K562 (cell line): ENCODE data around the gene CCDC85B. TPM values are rescaled to one million over a fixed set of nuclear protein-coding genes. Genes with fewer than 3 reads are reported as not detected.

Source experiments
- ATAC-seq: fragments of 200-7000 bp; cut with Tn5 transposase; 3 replicates; pipeline ENCODE4 v1.9.1; 2020; ENCODE audit warnings: moderate library complexity
- BruUV-seq: library from RNA; stranded (reverse); fragments of 400-500 nt; replicated peaks from 2 replicates; lab custom pipeline; 2021; lab: Mats Ljungman, UMichigan
- CTCF ChIA-PET: fragments of 300-600 bp; formaldehyde crosslinking; extraction: SDS; loops from one replicate; lab custom pipeline; 2021; ENCODE audit warnings: low intra/inter-chr PET ratio; lab: Yijun Ruan, JAX
- POLR2A ChIA-PET: fragments of 300-600, 350-650 bp; sonication (Branson Sonifier 250); formaldehyde crosslinking; extraction: SDS; loops from one replicate; lab custom pipeline; 2021; ENCODE audit warnings: antibody characterized with exemption, inconsistent platforms; lab: Yijun Ruan, JAX
- DNase-seq, 4 experiments: peaks; one replicate each; pipeline versions ENCODE4 v3.0.0 to v3.0.0-alpha.2; 2011 to 2018; ENCODE audit warnings: low spot score in 3 of 4, mixed read lengths in 3 of 4; ENCODE audit errors: extremely low read depth in 1 of 4
- FAIRE-seq: peaks from 2 replicates; lab custom pipeline; 2011; peaks lifted over from hg19 to GRCh38; lab: Jason Lieb, UNC
- H2AFZ ChIP-seq: 2 replicates; pipeline ENCODE4 v1.6.0; 2011; ENCODE audit warnings: low read depth, low read length, control low read depth, inconsistent platforms
- H3K27ac ChIP-seq: fragments of 200-600 bp; 3 replicates; pipeline ENCODE4 v1.8.0; 2011; ENCODE audit warnings: low read depth, mild to moderate bottlenecking, control low read depth, inconsistent platforms, low read length, moderate library complexity, mixed read lengths; ENCODE audit errors: extremely low read depth
- H3K27me3 ChIP-seq, 2 experiments: fragments of 300-600 bp in 1 of 2; 2 replicates in 1 of 2; 3 replicates in 1 of 2; pipeline versions ENCODE4 v1.6.0 to v1.8.0; 2011; ENCODE audit warnings: inconsistent platforms in 2 of 2, low read length in 2 of 2, mild to moderate bottlenecking in 1 of 2, mixed read lengths in 1 of 2, moderate library complexity in 1 of 2; ENCODE audit not compliant: control insufficient read depth in 2 of 2, insufficient read depth in 2 of 2
- H3K36me3 ChIP-seq: fragments of 300-600 bp; 3 replicates; pipeline ENCODE4 v1.8.0; 2011; ENCODE audit warnings: mild to moderate bottlenecking, low read length, inconsistent platforms; ENCODE audit not compliant: control insufficient read depth, insufficient read depth
- H3K4me1 ChIP-seq, 2 experiments: fragments of 200-600 bp in 1 of 2; replicated peaks in 1 of 2; 2 replicates in 1 of 2; 3 replicates in 1 of 2; pipeline versions ENCODE4 v1.5.1 to v1.8.0; 2011; ENCODE audit warnings: inconsistent platforms in 2 of 2, low read length in 2 of 2, mild to moderate bottlenecking in 1 of 2, mixed read lengths in 1 of 2, moderate library complexity in 1 of 2; ENCODE audit not compliant: control insufficient read depth in 2 of 2, insufficient read depth in 2 of 2
- H3K4me2 ChIP-seq: 2 replicates; pipeline ENCODE4 v1.6.1; 2011; ENCODE audit warnings: low read length, control low read depth, inconsistent platforms, mixed read lengths; ENCODE audit not compliant: insufficient read depth
- H3K4me3 ChIP-seq: fragments of 200-600 bp; sonication (generic), shearing (Covaris generic); 2 replicates; pipeline ENCODE4 v1.5.1; 2016; ENCODE audit warnings: control low read depth, inconsistent platforms
- H3K79me2 ChIP-seq: fragments of 200-600 bp; 3 replicates; pipeline ENCODE4 v1.8.0; 2011; ENCODE audit warnings: low read length, inconsistent platforms; ENCODE audit not compliant: control insufficient read depth, insufficient read depth
- H3K9ac ChIP-seq, 2 experiments: 2 replicates each; pipeline versions ENCODE4 v1.6.0 to v1.6.1; 2011; ENCODE audit warnings: low read depth in 2 of 2, low read length in 2 of 2, control low read depth in 1 of 2, inconsistent platforms in 1 of 2, mild to moderate bottlenecking in 1 of 2, mixed read lengths in 1 of 2; ENCODE audit not compliant: insufficient read depth in 1 of 2
- H3K9me1 ChIP-seq: one replicate; pipeline ENCODE4 v1.6.0; 2011; ENCODE audit warnings: inconsistent platforms, mild to moderate bottlenecking, low read length, moderate library complexity; ENCODE audit not compliant: control insufficient read depth, insufficient read depth
- H3K9me3 ChIP-seq: replicated peaks from 2 replicates; pipeline ENCODE4 v1.5.1; 2011; ENCODE audit warnings: low read depth, low read length, inconsistent platforms; ENCODE audit not compliant: control insufficient read depth, insufficient read depth
- H4K20me1 ChIP-seq: replicated peaks from 2 replicates; pipeline ENCODE4 v1.6.1; 2011; ENCODE audit warnings: low read length, inconsistent platforms, mixed read lengths; ENCODE audit not compliant: control insufficient read depth, insufficient read depth
- ELF1 ChIP-seq: fragments of 200-800 bp; sonication (Bioruptor generic); IDR thresholded peaks from 2 replicates; pipeline ENCODE4 v1.6.1; 2016; ENCODE audit warnings: missing genetic modification characterization, missing compliant biosample characterization
- POLR2G ChIP-seq: fragments of 200-400 bp; formaldehyde crosslinking; IDR thresholded peaks from 2 replicates; pipeline ENCODE4 v1.6.1; 2017; ENCODE audit warnings: low read depth, mild to moderate bottlenecking, antibody characterized with exemption, low read length, moderate library complexity
- TAL1 ChIP-seq: fragments of 450-650 bp; IDR thresholded peaks from 2 replicates; pipeline ENCODE4 v1.6.1; 2016; ENCODE audit warnings: mild to moderate bottlenecking
- TFAP4 ChIP-seq: sonication (generic); formaldehyde crosslinking; IDR thresholded peaks from 2 replicates; pipeline ENCODE4 v1.8.0; 2022; ENCODE audit warnings: missing genetic modification reagents, mild to moderate bottlenecking, moderate library complexity, borderline replicate concordance
- WGBS: fragments of 100-300 bp; shearing (Covaris generic); methylation state at CpG from one replicate; pipeline ENCODE4 v1.1.6; 2016; ENCODE audit warnings: low coverage, mixed read lengths; ENCODE audit not compliant: insufficient coverage; ENCODE audit errors: missing lambda C conversion rate; 5-methylcytosine and 5-hydroxymethylcytosine counted together
- in situ Hi-C: fragments of 300-500 bp; cut with MboI; formaldehyde crosslinking; loops from 4 replicates; pipeline ENCODE4 v1.15.0; 2018; ENCODE audit warnings: inconsistent platforms, mixed read lengths
- intact Hi-C: fragments of 100-400 bp; cut with micrococcal nuclease; formaldehyde crosslinking; loops from 2 replicates; pipeline ENCODE4 v1.14.2; 2022
- polyA plus RNA-seq, 8 experiments: library from polyadenylated mRNA; depleted of rRNA in 4 of 8; stranded (reverse) in 5 of 8; unstranded in 3 of 8; fragments of >200 nt; fragmentation: Nextera tagmentation in 2 of 8; fragmentation: Illumina TruSeq in 1 of 8; extraction: Ambion mirVana in 2 of 8; extraction: Trizol in 1 of 8; gene quantifications; 2 replicates each; pipeline versions ENCODE4 v1.2.1 to v1.2.3, GENCODE V29; 2011 to 2014; ENCODE audit warnings: inconsistent platforms in 1 of 8, missing spikeins in 1 of 8
- total RNA-seq, 7 experiments: library from RNA; depleted of rRNA in 6 of 7; stranded (reverse); fragments of >200 nt in 6 of 7; fragmentation: Illumina TruSeq in 2 of 7; extraction: Trizol in 2 of 7; gene quantifications; 2 replicates each; pipeline versions ENCODE4 v1.2.1 to v1.2.3, GENCODE V29; 2011 to 2021; ENCODE audit warnings: low replicate concordance in 1 of 7
- TF ChIP-seq, protein P1 (sequence below), 2 experiments: fragments of 450-650 bp in 1 of 2; IDR thresholded peaks; 2 replicates each; pipeline ENCODE4 v1.6.1; 2011 to 2017; ENCODE audit warnings: low read depth in 2 of 2, antibody characterized with exemption in 1 of 2, borderline replicate concordance in 1 of 2, low read length in 1 of 2, mild to moderate bottlenecking in 1 of 2, mixed read lengths in 1 of 2; ENCODE audit not compliant: control insufficient read depth in 1 of 2

CCDC85B gene
- total and polyA plus RNA-seq, 9 of the 15 experiments (the other 6 are each of a cell fraction or from before 2014, with no cell fraction given): 0.14 to 138 (median 6.2) TPM

DNA sequence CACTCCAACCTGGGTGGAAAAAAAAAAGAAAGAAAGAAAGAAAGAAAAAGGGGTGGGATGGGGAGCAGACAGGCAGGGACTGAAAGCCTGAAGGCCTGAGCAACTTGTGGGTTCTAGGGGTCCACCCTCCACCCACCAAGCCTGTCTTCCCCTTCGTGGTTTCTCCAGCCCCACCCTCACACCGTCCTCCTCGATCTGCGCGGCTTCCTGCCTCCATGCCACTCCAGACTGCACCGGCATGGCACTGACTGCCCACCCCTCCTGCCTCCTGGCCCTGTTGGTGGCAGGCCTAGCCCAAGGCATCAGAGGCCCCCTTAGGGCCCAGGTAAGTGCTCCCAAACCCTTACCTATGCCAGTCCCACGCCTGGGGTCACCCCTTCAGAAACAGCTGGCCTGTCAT, 10.9 kb upstream of the CCDC85B start, which contains the start of gene CTSW:
Gene CTSW, plus strand, starts transcription at position 221 of the 400 bp plus-strand sequence. Its CDS starts 18 bp downstream, at position 239.
- Histone ChIP-seq H3K4me3 (no peak within 1 kb of the TSS), H3K4me2 (no peak within 1 kb of the TSS), H3K27ac (no peak within 1 kb of the TSS), H3K36me3 (peaks cover 25% of the 10 kb centered on the region), H3K9ac (peak within 1 kb of the TSS in 1 of 2 experiments; percentile 77; a peak in 2 of 4 replicates), H3K4me1 (peaks cover 0 to 19% of the 10 kb centered on the region in 2 experiments; a peak in 2 of 5 replicates), H2AFZ (no peak within 1 kb of the TSS), H3K9me1 (no peaks in the 10 kb centered on the region), H4K20me1 (peaks cover 3% of the 10 kb centered on the region; the same call in 1 of the 2 replicates), H3K79me2 (no peaks in the 10 kb centered on the region), H3K9me3 (no peaks in the 10 kb centered on the region), H3K27me3 (no peaks in the 10 kb centered on the region)
- FAIRE-seq: no peak
- TF ChIP-seq POLR2G (peak; percentile 55), ELF1 (tag) (no peak), TAL1 (no peak), TFAP4 (CRISPR knock-in tag) (0 out of 2 replicates have a peak, but pooled peaks have one; percentile 23)
- TF ChIP-seq, protein P1, sequence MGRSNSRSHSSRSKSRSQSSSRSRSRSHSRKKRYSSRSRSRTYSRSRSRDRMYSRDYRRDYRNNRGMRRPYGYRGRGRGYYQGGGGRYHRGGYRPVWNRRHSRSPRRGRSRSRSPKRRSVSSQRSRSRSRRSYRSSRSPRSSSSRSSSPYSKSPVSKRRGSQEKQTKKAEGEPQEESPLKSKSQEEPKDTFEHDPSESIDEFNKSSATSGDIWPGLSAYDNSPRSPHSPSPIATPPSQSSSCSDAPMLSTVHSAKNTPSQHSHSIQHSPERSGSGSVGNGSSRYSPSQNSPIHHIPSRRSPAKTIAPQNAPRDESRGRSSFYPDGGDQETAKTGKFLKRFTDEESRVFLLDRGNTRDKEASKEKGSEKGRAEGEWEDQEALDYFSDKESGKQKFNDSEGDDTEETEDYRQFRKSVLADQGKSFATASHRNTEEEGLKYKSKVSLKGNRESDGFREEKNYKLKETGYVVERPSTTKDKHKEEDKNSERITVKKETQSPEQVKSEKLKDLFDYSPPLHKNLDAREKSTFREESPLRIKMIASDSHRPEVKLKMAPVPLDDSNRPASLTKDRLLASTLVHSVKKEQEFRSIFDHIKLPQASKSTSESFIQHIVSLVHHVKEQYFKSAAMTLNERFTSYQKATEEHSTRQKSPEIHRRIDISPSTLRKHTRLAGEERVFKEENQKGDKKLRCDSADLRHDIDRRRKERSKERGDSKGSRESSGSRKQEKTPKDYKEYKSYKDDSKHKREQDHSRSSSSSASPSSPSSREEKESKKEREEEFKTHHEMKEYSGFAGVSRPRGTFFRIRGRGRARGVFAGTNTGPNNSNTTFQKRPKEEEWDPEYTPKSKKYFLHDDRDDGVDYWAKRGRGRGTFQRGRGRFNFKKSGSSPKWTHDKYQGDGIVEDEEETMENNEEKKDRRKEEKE (IDR thresholded peaks at IDR 0.05; ENCODE audit: borderline replicate concordance in 1 of 2, control insufficient read depth in 1 of 2, low read depth in 2 of 2, low read length in 1 of 2): no peak
- intact Hi-C loops: no loop called here
- in situ Hi-C loops: loop anchor here (5.0 kb wide), 1 partner anchor 108 kb away; no protein-coding TSS in a partner anchor
- ChIA-PET CTCF (no interaction called here), POLR2A (interaction anchor here (0.6 to 14.4 kb wide), 5 partner anchors 9 to 20 kb away, joined by 3 to 147 read pairs (median 6); partner anchors contain the start of genes CCDC85B and FIBP)
- no TSS peak for BruUV-seq
- no peak for DNase-seq
- ATAC-seq: no peak
- 32% methylated on average over 6 of the region's 7 CpGs for WGBS
